ENCODE measurements around the gene AKT3. TPM values are rescaled to one million over a fixed set of nuclear protein-coding genes. Genes with fewer than 3 reads are reported as not detected.
"Not testable (repeated sequence)": the region's sequence is repeated elsewhere in the genome, so short reads cannot be mapped to it uniquely, and the experiment has no call there.

AKT3 gene
- total RNA-seq, 4 donors from 2014 or later: 29.7 to 77.2 (median 37.4) TPM

DNA sequence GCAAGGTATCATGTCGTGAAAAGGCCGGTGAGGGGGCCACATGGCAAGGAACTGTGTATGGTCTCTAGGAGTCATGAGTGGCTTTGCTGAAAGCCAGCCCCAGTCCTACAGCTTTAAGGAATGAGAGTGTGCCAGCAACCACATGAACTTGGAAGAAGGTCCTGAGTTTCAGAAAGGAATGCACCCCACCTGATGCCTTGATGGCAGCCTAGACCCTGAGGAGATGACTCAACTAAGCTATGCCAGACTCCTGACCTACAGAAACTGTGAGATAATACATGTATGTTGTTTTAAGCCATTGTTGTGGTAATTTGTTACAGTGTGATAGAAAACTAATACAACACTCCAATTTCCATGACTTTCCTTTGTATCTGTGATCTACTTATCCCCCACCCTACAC is 33.5 kb upstream of the AKT3 start:
- ATAC-seq (ENCODE audit: low FRiP score): no peak
- no peak for DNase-seq (ENCODE audit: low spot score)
- TF ChIP-seq, protein P1, sequence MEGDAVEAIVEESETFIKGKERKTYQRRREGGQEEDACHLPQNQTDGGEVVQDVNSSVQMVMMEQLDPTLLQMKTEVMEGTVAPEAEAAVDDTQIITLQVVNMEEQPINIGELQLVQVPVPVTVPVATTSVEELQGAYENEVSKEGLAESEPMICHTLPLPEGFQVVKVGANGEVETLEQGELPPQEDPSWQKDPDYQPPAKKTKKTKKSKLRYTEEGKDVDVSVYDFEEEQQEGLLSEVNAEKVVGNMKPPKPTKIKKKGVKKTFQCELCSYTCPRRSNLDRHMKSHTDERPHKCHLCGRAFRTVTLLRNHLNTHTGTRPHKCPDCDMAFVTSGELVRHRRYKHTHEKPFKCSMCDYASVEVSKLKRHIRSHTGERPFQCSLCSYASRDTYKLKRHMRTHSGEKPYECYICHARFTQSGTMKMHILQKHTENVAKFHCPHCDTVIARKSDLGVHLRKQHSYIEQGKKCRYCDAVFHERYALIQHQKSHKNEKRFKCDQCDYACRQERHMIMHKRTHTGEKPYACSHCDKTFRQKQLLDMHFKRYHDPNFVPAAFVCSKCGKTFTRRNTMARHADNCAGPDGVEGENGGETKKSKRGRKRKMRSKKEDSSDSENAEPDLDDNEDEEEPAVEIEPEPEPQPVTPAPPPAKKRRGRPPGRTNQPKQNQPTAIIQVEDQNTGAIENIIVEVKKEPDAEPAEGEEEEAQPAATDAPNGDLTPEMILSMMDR (IDR thresholded peaks at IDR 0.05): no peak

DNA sequence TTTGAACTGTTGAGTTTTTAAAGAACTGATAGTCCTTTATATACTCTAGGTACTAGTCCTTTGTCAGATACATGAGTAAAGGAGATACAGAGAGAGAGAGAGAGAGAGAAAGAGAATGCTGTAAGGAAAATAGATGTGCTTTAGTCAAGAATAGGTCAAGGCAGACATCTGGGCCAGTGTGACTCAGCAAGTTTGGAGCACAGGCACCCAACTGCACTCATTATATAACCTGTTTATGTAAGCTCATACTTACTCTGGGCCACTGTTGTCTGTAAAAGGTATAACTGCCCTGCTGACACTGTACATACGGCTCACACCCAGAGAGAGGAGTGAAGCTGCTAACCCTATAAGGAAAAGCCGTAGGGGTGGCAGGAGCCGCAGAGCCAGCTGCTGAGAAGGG is 32.2 kb upstream of the AKT3 start:
- no peak for ATAC-seq (ENCODE audit: low FRiP score)
- TF ChIP-seq, protein P1 (IDR thresholded peaks at IDR 0.05): no peak
- DNase-seq (ENCODE audit: low spot score): no peak

DNA sequence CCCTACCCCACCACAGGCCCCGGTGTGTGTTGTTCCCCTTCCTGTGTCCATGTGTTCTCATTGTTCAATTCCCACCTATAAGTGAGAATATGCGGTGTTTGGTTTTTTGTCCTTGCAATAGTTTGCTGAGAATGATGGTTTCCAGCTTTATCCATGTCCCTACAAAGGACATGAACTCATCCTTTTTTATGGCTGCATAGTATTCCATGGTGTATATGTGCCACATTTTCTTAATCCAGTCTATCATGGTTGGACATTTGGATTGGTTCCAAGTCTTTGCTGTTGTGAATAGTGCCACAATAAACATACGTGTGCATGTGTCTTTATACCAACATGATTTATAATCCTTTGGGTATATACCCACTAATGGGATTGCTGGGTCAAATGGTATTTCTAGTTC is 27.0 kb upstream of the AKT3 start:
- not testable (repeated sequence) for DNase-seq (ENCODE audit: low spot score); ATAC-seq (ENCODE audit: low FRiP score)

DNA sequence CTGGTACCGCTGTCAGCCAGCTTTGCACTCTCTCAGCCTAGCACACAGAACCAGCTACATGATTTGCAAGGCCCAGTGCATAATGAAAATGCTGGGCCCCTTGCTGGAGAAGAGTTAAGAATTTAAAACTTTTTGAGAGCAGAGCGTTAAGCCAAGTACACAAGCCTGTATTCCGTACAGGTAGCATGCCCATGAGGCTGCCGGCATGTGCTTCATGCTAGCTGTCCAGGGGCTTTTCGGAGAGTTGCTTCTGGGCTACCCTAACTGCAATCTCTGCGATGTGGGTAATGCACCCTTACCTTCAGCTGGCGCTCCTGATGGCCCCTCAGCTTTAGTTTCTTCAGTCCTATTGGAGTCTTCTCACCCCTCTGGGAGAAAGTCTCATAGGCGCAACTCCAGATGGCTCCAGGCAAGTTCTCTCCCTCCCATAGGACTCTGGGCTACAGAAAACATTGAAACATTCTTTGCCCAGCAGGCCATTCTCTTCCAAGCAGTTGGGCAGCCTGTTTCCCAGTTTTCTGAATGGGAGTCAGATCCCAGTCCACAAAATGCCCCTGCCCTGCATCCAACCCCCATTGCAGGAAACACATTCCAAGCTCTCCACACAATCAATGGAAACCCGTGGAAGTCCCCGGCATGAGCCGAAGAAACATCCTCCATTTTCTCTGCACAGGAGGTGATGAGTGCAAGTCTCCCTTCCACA is 5.7 kb upstream of the AKT3 start:
- TF ChIP-seq, protein P1 (IDR thresholded peaks at IDR 0.05): no peak
- no peak for ATAC-seq (ENCODE audit: low FRiP score)
- DNase-seq (ENCODE audit: low spot score): no peak

DNA sequence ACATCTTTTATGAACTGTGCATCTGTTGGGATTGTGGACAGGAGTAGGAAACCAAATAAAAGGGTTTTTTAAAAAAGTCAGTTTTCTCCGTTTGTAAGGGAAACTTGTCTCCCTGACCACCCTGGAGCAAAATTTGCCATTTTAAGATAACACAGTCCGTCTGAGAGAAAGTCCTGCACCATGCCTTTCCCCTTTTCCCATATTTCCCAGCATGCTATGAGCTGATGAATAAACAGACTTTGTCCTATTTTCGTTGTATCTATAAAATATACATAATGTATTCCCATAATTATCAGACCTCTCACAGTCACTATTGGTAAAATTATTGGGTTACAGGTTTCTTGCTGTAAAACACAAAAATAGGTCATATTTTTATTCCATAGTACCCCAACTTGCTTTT is 1.7 kb upstream of the AKT3 start:
- DNase-seq (ENCODE audit: low spot score): no peak
- TF ChIP-seq, protein P1 (IDR thresholded peaks at IDR 0.05): no peak

DNA sequence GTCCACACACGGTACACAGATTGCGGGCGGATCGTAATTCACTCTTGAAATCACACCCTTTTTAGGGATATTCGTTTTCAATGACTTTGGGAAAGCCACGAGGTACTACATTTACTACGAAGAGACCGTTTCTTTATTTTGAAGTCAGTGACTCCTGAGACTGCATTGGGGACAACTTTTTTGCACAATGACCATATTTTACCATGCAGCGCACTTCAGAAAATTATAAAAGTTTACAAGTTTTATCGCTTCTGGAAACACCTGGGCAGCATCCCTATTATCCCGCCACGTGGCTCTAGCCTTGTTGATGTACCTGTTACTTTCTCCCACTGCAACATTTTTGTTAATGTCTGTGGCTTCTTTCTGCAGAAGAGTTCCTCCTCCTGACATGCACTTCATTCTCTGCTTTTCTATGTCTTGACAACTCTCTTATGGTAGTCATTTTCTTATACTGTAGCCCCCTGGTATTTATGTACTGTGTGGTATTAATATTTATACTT is 1.3 kb upstream of the AKT3 start:
- ATAC-seq (ENCODE audit: low FRiP score) (no peak), DNase-seq (ENCODE audit: low spot score) (no peak)
- TF ChIP-seq, protein P1 (IDR thresholded peaks at IDR 0.05): no peak

More for the DNA sequence above, 1.7 kb upstream of the AKT3 start:
- no peak for ATAC-seq (ENCODE audit: low FRiP score)

DNA sequence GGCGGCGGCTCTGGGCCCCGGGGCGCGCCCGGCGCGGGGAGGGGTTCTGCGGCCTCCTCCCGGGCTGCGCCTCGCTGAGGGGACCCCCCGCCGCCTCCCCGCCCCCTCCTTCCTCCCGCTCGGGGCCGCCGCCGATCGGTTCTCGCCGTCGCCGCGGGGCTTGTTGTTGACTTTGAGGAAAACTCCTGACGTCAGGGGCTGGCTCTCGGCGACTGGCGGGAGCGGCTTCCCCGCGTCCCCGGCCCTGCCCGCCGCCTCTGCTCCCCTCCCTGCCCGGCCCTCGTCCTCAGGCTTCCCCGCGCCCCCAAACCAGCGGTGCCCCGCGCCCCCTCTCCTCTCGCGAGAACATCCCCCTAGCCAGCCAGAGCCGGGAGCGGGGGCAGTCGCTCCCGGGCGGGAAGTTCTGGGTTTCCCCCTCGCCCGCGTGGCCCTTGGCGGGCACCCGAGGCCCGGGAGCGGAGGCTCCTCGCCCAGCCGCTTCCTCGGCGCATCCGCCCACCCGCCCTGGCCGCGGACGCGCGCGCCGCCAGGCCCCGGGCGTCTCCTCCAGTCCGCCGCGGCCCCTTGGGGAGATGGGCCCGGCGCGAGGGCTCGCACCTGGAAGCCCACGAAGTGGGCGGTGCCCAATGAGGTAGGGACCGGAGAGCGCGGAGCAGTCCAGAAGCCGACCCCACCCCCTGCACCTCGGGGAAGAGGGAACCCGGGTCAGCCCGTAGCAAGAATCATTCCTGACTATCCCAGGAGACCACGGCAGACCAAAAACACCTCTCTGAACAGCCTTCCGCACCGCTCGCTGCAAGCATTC is 611 bp upstream of the AKT3 start:
- DNase-seq (ENCODE audit: low spot score) (peak; percentile 50), ATAC-seq (ENCODE audit: low FRiP score) (peak; percentile 86)
- TF ChIP-seq, protein P1 (IDR thresholded peaks at IDR 0.05): no peak
